ENCODE data around the gene GMDS. TPM values are rescaled to one million over a fixed set of nuclear protein-coding genes. Genes with fewer than 3 reads are reported as not detected.
A peak's percentile ranks its signal among the peaks of the same experiment; 100 is the strongest.

Gene GMDS
- total RNA-seq, 2 experiments from 2014 or later: 31.1 to 35.9 TPM

DNA sequence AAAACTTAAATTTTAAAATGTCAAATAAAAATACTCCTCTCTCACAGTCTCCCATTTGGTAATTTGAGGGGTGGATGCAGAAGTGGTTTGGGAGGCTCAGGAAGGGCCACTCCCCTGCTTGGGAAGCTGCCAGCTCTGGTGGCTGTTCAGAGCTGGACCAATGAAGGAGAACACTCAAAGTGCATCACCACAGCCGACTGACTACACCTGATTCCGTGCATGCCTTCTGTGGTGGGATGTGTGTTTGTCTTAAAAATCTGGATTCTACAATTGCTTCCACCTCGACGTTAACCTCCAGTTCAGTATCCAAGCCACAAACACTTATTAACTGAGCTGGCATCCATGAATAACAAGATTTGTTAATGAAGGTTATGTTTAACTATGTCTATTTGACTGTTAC, 498.4 kb downstream of the GMDS start:
- Mint-ChIP-seq H3K36me3 (ENCODE audit: low read depth) (peaks cover 7% of the 10 kb centered on the region), H3K27me3 (no peaks in the 10 kb centered on the region), H3K9me3 (peaks cover 4% of the 10 kb centered on the region), H3K4me3 (no peak overlapping the region), H3K4me1 (peaks cover 4% of the 10 kb centered on the region), H3K27ac (no peak overlapping the region)
- no peak for DNase-seq
- CTCF ChIA-PET: no interaction called here
- POLR2A ChIA-PET: no interaction called here

DNA sequence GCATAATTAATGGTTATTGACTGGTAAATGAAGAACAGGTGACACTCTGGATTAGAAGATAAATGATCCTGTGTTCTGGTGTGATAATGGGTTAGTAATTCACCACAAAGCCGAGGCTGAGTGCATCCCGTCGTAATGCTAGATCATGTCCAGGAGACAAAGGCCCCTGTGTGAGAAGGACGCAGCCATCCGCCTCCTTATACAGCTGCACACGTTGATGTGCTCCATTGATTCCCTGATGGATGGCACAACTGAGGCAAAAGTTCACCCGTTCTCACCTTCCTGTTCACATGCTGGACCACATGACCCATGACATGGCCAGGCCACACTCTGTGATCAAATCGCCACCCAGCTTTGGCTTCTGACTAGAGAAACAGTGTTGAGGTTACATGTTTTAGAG, 499.6 kb downstream of the GMDS start:
- no peak overlapping the region for H3K27ac Mint-ChIP-seq
- peaks cover 4% of the 10 kb centered on the region for H3K4me1 Mint-ChIP-seq
- DNase-seq: no peak
- ChIA-PET POLR2A (no interaction called here), CTCF (no interaction called here)
- H3K4me3 Mint-ChIP-seq: no peak overlapping the region
- no peaks in the 10 kb centered on the region for H3K27me3 Mint-ChIP-seq
- peaks cover 4% of the 10 kb centered on the region for H3K36me3 Mint-ChIP-seq (ENCODE audit: low read depth)
- H3K9me3 Mint-ChIP-seq: no peaks in the 10 kb centered on the region

DNA sequence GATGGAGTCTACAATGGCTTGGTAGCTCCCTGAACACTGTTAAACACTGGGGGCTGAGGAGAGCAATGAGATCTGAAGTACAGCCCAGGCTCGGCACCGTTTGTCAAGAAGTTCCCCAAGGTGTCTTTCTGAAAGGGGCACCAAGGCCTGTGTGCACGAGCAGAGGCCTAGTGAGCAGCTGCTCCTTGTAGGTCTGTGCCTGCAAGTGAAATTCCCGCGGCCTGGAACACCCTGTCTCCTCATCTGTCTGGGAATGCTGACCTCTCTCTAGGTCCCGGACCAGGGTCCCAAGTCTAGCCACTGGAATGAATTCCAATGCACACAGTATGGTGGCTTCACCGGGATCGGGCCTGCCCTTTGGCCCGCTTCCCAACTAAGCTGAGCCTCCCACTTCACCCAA, 500.9 kb downstream of the GMDS start:
- H3K9me3 Mint-ChIP-seq: no peaks in the 10 kb centered on the region
- ChIA-PET POLR2A (no interaction called here), CTCF (no interaction called here)
- peaks cover 4% of the 10 kb centered on the region for H3K36me3 Mint-ChIP-seq (ENCODE audit: low read depth)
- no peaks in the 10 kb centered on the region for H3K27me3 Mint-ChIP-seq
- no peak overlapping the region for H3K4me3 Mint-ChIP-seq
- peaks cover 4% of the 10 kb centered on the region for H3K4me1 Mint-ChIP-seq
- no peak for DNase-seq
- no peak overlapping the region for H3K27ac Mint-ChIP-seq

- H3K36me3 Mint-ChIP-seq (ENCODE audit: low read depth): peaks cover 4% of the 10 kb centered on the region
- no peak overlapping the region for H3K4me3 Mint-ChIP-seq
- CTCF ChIA-PET: interaction anchor here (0.7 kb wide), 1 partner anchor 183 kb away, joined by 4 read pairs; no protein-coding TSS in a partner anchor
These were observed 505.7 kb downstream of the GMDS start for GRCh38 chr6:1739680-1740079.

DNA sequence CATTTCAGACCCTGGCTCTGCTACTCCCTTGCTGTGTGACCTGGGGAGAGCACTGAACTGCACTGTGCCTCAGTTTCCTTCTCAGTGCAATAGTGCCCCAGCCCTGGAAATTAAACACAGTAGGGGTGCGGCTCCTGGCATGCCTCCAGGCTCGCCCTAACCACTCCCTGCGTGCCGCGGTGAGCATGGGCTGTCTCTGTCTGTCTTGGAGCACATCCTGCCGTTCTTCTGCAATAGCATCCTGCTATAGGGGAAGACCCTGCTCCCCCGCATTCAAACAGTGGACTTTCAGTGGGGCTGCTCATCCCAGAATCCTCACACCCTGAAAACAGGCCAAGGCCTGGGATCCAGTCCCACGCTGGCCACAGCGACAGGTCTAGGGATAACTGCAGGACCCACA, 506.2 kb downstream of the GMDS start:
- H3K27me3 Mint-ChIP-seq: no peaks in the 10 kb centered on the region
- CTCF ChIA-PET: interaction anchor here (1.0 kb wide), 1 partner anchor 18 kb away, joined by 3 read pairs; no protein-coding TSS in a partner anchor
- POLR2A ChIA-PET: no interaction called here
- no peaks in the 10 kb centered on the region for H3K4me1 Mint-ChIP-seq
- H3K4me3 Mint-ChIP-seq: no peak overlapping the region
- no peaks in the 10 kb centered on the region for H3K9me3 Mint-ChIP-seq
- H3K27ac Mint-ChIP-seq: no peak overlapping the region
- DNase-seq: no peak
- H3K36me3 Mint-ChIP-seq (ENCODE audit: low read depth): peaks cover 4% of the 10 kb centered on the region

More at GRCh38 chr6:1739680-1740079, 505.7 kb downstream of the GMDS start:
- Mint-ChIP-seq H3K4me1 (no peaks in the 10 kb centered on the region), H3K27ac (no peak overlapping the region), H3K9me3 (no peaks in the 10 kb centered on the region), H3K27me3 (no peaks in the 10 kb centered on the region)
- DNase-seq: no peak
- POLR2A ChIA-PET: no interaction called here

GRCh38 chr6:1738558-1739081, 506.8 kb downstream of the GMDS start:
- no peaks in the 10 kb centered on the region for H3K9me3 Mint-ChIP-seq
- ChIA-PET CTCF (interaction anchor here (1.0 kb wide), 1 partner anchor 18 kb away, joined by 3 read pairs; no protein-coding TSS in a partner anchor), POLR2A (no interaction called here)
- H3K4me3 Mint-ChIP-seq: no peak overlapping the region
- H3K36me3 Mint-ChIP-seq (ENCODE audit: low read depth): peaks cover 4% of the 10 kb centered on the region
- no peak for DNase-seq
- no peaks in the 10 kb centered on the region for H3K27me3 Mint-ChIP-seq
- no peak overlapping the region for H3K27ac Mint-ChIP-seq
- no peaks in the 10 kb centered on the region for H3K4me1 Mint-ChIP-seq

GRCh38 chr6:1737463-1738311, 507.7 kb downstream of the GMDS start:
- H3K4me1 Mint-ChIP-seq: no peaks in the 10 kb centered on the region
- no peak for DNase-seq
- ChIA-PET POLR2A (no interaction called here), CTCF (interaction anchor here (1.0 kb wide), 1 partner anchor 19 kb away, joined by 3 read pairs; no protein-coding TSS in a partner anchor)
- H3K9me3 Mint-ChIP-seq: no peaks in the 10 kb centered on the region
- H3K36me3 Mint-ChIP-seq (ENCODE audit: low read depth): peaks cover 4% of the 10 kb centered on the region
- H3K27me3 Mint-ChIP-seq: no peaks in the 10 kb centered on the region
- H3K4me3 Mint-ChIP-seq: no peak overlapping the region
- H3K27ac Mint-ChIP-seq: no peak overlapping the region

GRCh38 chr6:1736346-1737105, 508.9 kb downstream of the GMDS start:
- no peak for DNase-seq
- no peaks in the 10 kb centered on the region for H3K4me1 Mint-ChIP-seq
- no peaks in the 10 kb centered on the region for H3K27me3 Mint-ChIP-seq
- peak overlapping the region; percentile 9 for H3K27ac Mint-ChIP-seq
- CTCF ChIA-PET: interaction anchor here (0.5 kb wide), 1 partner anchor 280 kb away, joined by 3 read pairs; no protein-coding TSS in a partner anchor
- H3K9me3 Mint-ChIP-seq: peaks cover 2% of the 10 kb centered on the region
- peaks cover 3% of the 10 kb centered on the region for H3K36me3 Mint-ChIP-seq (ENCODE audit: low read depth)
- no peak overlapping the region for H3K4me3 Mint-ChIP-seq
- POLR2A ChIA-PET: no interaction called here

DNA sequence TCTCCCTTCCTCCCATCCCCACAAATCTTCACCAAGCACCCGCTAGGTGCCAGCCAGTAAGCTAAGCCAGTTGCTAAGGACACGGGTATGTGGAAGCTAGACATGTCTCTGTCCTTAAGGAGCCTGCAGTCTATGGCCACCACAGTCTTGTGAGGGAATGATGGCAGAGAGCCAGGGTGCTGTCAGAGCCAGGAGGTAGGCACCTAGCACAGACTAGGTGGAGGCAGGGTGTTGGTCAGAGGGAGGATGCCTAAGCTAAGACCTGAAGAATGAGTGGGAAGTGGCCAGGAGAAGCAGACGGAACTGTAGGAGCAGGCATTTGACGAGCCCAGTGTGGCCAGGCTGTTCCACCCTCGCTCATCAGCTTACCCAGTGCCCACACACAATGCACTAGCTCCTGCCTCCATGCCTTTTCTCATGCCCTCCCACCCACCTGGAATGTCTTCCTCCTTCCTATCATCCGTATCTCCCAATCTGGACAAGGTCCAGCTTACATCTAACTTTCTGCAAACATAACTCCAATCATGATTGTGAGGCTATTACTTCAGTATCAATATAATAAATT, 510.1 kb downstream of the GMDS start:
- ChIA-PET CTCF (no interaction called here), POLR2A (no interaction called here)

GRCh38 chr6:1730882-1731281, 514.5 kb downstream of the GMDS start:
- H3K4me1 Mint-ChIP-seq: no peaks in the 10 kb centered on the region
- H3K27me3 Mint-ChIP-seq: no peaks in the 10 kb centered on the region
- H3K4me3 Mint-ChIP-seq: no peak overlapping the region
- POLR2A ChIA-PET: no interaction called here
- CTCF ChIA-PET: interaction anchor here (0.5 kb wide), 1 partner anchor 632 kb away, joined by 4 read pairs; no protein-coding TSS in a partner anchor
- H3K9me3 Mint-ChIP-seq: peaks cover 8% of the 10 kb centered on the region
- no peak overlapping the region for H3K27ac Mint-ChIP-seq
- no peak for DNase-seq
- peaks cover 3% of the 10 kb centered on the region for H3K36me3 Mint-ChIP-seq (ENCODE audit: low read depth)

More for the DNA sequence above, 510.1 kb downstream of the GMDS start:
- H3K27ac Mint-ChIP-seq: no peak overlapping the region
- H3K9me3 Mint-ChIP-seq: peaks cover 8% of the 10 kb centered on the region
- H3K4me3 Mint-ChIP-seq: no peak overlapping the region
- peaks cover 3% of the 10 kb centered on the region for H3K36me3 Mint-ChIP-seq (ENCODE audit: low read depth)
- no peaks in the 10 kb centered on the region for H3K4me1 Mint-ChIP-seq
- no peak for DNase-seq
- H3K27me3 Mint-ChIP-seq: no peaks in the 10 kb centered on the region

DNA sequence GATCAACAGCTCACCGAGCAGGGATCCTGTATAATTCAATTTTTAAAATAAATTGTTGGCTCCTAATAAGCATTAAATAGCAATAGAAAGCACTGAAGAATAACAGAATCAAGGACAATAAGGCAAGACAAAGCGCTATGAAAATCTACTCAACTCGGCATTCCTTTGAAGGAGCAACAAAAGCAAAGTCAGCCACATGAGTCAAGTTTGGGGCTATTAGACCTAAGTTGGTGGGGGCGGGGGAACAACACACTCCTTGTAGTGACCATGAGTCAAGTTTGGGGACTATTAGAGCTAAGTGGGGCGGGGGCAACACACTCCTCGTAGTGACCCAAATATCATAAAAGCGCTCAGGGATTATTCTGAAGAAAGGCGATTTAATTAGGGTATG, 515.7 kb downstream of the GMDS start:
- Mint-ChIP-seq H3K4me3 (no peak overlapping the region), H3K9me3 (peaks cover 8% of the 10 kb centered on the region), H3K27ac (no peak overlapping the region), H3K27me3 (no peaks in the 10 kb centered on the region), H3K4me1 (no peaks in the 10 kb centered on the region), H3K36me3 (ENCODE audit: low read depth) (peaks cover 3% of the 10 kb centered on the region)
- no peak for DNase-seq
- ChIA-PET CTCF (no interaction called here), POLR2A (no interaction called here)

- no peaks in the 10 kb centered on the region for H3K27me3 Mint-ChIP-seq
These were observed 516.2 kb downstream of the GMDS start for GRCh38 chr6:1729133-1729749.

More at GRCh38 chr6:1729133-1729749, 516.2 kb downstream of the GMDS start:
- Mint-ChIP-seq H3K4me1 (no peaks in the 10 kb centered on the region), H3K27ac (no peak overlapping the region), H3K9me3 (peaks cover 8% of the 10 kb centered on the region), H3K36me3 (ENCODE audit: low read depth) (peaks cover 3% of the 10 kb centered on the region), H3K4me3 (no peak overlapping the region)
- ChIA-PET POLR2A (no interaction called here), CTCF (no interaction called here)
- no peak for DNase-seq
